BE2C (cell line): ENCODE measurements around the gene COQ9.

Source experiments
- DNase-seq: peaks from one replicate; pipeline ENCODE4 v3.0.0-alpha.2; 2020
- H3K27me3 ChIP-seq: fragments of 250-450 bp; sonication (Bioruptor Pico); 2 replicates; pipeline ENCODE4 v1.5.1; 2020; ENCODE audit warnings: mild to moderate bottlenecking
- H3K36me3 ChIP-seq: fragments of 250-450 bp; sonication (Bioruptor Pico); 2 replicates; pipeline ENCODE4 v1.5.1; 2020; ENCODE audit warnings: mild to moderate bottlenecking
- H3K4me1 ChIP-seq: fragments of 250-450 bp; sonication (Bioruptor Pico); 2 replicates; pipeline ENCODE4 v1.5.1; 2020
- H3K4me3 ChIP-seq: 2 replicates; pipeline ENCODE4 v1.5.1; 2011; ENCODE audit warnings: low read depth, low read length
- H3K9me3 ChIP-seq: fragments of 250-450 bp; sonication (Bioruptor Pico); 2 replicates; pipeline ENCODE4 v1.5.1; 2020
- TF ChIP-seq, protein P1 (sequence below): IDR thresholded peaks from 2 replicates; pipeline ENCODE4 v1.5.1; 2012; ENCODE audit warnings: mild to moderate bottlenecking, low read depth, low read length

COQ9 gene

DNA sequence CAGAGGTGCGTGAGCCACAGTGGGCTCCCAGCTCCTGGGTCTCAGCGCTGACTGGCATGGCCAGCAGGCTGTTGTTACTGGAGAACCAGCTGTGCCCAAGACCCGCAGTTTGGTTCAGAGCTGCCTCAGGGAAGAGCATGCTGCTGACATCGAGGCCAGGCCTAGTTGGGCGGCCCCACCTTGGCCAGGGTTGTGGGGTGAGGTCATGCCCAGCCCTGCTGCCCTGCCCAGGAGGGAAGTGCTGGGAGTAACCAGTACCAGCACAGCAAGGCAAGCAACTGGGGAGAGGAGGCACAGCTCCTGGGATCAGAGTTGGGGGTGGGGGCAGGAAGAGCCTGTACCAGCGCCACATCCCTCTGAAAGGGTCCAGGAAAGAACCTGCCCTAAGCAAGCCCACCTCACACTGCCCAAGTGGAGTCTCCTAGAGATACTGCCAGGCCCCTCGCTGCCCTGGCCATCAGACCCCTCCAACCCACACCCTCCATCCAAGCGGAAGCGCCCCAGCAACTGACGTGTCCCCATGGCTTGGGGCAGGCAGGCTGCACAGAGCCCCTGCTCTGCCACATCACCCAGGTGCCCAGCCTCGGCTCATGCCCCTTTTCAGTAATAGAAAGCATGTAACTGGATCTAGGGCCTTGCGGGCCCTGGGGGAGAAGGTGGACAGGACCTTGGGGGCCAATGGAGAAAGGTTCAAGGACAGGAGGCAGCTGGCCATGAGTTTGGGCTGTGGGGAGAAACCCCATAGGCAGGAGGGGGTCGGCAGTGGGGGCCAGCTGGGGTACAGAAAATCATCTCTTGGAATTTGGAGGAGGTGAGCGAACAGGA, 38.0 kb downstream of the COQ9 start:
- H3K4me1 ChIP-seq: peaks cover 12% of the 10 kb centered on the region; the same call in 1 of the 2 replicates

DNA sequence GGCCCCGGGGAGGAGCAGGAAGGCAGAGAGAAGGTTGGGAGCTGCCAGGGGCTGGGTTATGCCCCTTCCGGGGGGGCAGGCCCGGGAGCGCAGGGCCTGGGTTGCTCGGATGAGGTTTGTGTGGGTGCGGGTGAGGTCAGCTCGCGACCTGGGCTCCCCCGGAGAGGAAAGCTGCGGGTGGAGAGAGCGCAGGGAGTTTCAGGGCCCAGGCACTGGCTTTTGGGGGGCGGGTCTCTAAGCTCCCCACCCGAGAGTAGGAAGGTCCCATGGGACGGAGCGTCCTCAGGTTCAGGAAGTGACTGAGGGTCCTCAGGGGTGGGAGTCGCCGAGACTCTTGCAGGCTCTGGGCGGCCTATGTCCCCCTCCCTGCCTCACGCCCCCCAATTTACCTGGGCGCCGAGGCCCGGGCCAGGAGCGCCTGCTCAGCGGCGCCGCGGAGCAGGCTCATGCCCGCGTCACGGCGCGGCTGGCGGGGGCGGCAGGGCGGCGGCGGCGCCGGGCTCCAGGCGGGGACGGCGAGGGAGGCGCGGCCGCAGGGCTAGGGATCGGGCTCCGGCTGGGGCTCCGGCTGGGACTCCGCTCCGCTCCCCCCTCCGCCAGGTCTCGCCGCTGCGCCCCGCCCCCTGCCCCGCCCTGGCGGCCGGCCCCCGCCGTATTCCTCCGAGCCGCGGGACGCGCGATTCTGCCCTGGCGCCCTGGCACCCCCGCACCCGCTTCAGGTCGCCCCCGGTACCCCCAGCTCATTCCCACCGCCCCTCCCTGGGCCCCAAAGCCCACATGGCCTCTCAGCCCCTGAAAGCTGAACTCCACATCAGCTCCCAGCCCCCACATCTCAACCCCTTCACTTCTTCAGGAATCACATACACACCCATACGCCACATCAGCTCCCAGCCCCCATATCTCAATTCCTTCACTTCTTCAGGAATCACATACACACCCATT, 38.9 kb downstream of the COQ9 start, which contains the start of gene DOK4:
TSS of gene DOK4 (minus strand) at position 578 of the 942 bp plus-strand sequence. CDS start 6,986 bp downstream, outside the sequence.
- H3K27me3 ChIP-seq: no peaks in the 10 kb centered on the region
- TF ChIP-seq, protein P1, sequence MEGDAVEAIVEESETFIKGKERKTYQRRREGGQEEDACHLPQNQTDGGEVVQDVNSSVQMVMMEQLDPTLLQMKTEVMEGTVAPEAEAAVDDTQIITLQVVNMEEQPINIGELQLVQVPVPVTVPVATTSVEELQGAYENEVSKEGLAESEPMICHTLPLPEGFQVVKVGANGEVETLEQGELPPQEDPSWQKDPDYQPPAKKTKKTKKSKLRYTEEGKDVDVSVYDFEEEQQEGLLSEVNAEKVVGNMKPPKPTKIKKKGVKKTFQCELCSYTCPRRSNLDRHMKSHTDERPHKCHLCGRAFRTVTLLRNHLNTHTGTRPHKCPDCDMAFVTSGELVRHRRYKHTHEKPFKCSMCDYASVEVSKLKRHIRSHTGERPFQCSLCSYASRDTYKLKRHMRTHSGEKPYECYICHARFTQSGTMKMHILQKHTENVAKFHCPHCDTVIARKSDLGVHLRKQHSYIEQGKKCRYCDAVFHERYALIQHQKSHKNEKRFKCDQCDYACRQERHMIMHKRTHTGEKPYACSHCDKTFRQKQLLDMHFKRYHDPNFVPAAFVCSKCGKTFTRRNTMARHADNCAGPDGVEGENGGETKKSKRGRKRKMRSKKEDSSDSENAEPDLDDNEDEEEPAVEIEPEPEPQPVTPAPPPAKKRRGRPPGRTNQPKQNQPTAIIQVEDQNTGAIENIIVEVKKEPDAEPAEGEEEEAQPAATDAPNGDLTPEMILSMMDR: no peak
- H3K4me3 ChIP-seq: peak within 1 kb of the TSS; percentile 99
- peaks cover 44% of the 10 kb centered on the region for H3K36me3 ChIP-seq
- no peaks in the 10 kb centered on the region for H3K9me3 ChIP-seq
- H3K4me1 ChIP-seq: peaks cover 11% of the 10 kb centered on the region; the same call in 1 of the 2 replicates
- DNase-seq: peak; percentile 92

More for the DNA sequence above, 38.0 kb downstream of the COQ9 start:
- peak; percentile 49 for DNase-seq
- Histone ChIP-seq H3K9me3 (no peaks in the 10 kb centered on the region), H3K4me3 (peak overlapping the region; percentile 99), H3K27me3 (no peaks in the 10 kb centered on the region), H3K36me3 (peaks cover 53% of the 10 kb centered on the region)
- TF ChIP-seq, protein P1: no peak

DNA sequence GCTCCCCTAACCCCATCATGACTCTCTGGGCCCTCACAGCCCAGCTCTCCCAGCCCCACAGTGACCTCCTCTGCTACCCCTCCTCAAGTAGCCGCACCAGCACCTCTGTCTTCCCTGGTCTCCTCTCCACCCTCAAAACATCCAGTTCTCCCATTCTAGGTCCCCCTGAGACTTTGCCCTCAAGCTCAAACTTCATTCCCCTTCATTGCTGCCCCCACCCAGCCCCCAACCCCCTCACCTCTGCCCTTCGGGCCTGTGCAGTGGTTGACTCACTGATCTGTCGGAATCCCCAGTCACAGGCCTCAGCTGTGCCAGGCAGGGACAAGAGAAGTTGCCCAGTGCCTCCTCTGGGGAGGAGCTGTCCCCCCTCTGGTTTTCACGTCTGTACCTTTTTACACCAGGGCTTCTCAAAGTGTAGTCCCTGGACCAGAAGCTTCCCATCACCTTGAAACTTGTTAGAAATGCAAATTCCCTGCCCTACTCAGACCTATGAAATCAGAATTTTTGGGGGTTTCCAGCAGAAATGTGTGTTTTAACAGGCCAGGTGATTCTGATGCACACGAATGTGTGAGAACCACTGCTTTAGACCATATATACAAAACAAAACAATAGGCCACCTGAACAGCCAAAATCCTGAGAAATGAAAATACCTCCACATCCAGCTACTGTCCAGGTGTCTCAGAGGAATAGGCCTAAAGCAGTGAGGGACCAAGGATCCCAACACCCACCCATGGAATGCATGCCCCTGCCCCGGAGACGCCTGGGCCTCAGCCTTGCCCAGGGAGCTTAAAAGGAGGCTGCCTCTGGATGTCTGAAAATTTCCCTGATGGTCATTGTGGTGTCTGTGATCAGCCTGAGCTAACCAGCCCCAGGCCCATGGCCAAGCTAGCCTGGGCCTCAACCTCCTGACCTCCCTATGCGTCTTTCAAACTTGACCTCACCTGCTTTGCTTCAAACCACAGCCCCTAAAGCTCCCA, 39.9 kb downstream of the COQ9 start:
- H3K4me3 ChIP-seq: peak overlapping the region; percentile 41
- no peaks in the 10 kb centered on the region for H3K9me3 ChIP-seq
- no peaks in the 10 kb centered on the region for H3K27me3 ChIP-seq
- peaks cover 6% of the 10 kb centered on the region; the same call in 1 of the 2 replicates for H3K4me1 ChIP-seq
- DNase-seq: no peak
- peaks cover 35% of the 10 kb centered on the region for H3K36me3 ChIP-seq
- TF ChIP-seq, protein P1: no peak

DNA sequence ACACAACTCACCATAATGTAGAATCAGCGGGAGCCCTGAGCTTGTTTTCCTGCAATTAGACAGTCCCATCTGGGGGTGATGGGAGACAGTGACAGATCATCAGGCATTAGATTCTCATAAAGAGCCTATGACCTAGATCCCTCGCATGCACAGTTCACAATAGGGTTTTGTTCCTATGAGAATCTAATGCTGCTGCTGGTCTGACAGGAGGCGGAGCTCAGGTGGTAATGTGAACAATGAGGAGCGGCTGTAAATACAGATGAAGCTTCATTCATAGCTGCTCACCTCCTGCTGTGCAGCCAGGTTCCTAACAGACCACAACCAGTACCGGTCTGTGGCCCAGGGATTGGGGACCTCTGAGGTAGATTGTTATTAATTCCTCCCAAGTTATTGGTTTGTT, 42.0 kb downstream of the COQ9 start:
- DNase-seq: peak; percentile 2
- H3K4me3 ChIP-seq: no peak overlapping the region
- no peaks in the 10 kb centered on the region for H3K9me3 ChIP-seq
- peaks cover 18% of the 10 kb centered on the region for H3K36me3 ChIP-seq
- TF ChIP-seq, protein P1: no peak
- H3K27me3 ChIP-seq: no peaks in the 10 kb centered on the region
- H3K4me1 ChIP-seq: peaks cover 6% of the 10 kb centered on the region; the same call in 1 of the 2 replicates

DNA sequence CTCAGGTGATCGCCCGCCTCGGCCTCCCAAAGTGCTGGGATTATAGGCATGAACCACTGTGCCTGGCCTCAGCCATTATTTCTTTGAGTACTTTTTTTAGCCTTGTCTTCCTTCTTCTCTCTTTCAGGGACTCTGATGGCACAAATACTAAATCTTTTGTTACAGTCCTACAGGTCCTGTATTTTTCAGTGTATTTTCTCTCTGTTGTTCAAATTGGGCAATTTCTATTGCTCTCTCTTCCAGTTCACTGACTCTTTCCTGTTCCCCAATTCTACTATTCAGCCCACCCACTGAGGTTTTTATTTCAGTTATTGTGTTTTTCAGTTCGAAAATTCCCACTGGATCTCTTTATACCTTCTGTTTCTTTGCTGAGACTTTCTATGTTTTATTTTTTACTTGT, 46.5 kb downstream of the COQ9 start:
- H3K9me3 ChIP-seq: no peaks in the 10 kb centered on the region
- H3K4me1 ChIP-seq: no peaks in the 10 kb centered on the region; the same call in 1 of the 2 replicates
- TF ChIP-seq, protein P1: no peak
- no peak for DNase-seq
- no peaks in the 10 kb centered on the region for H3K27me3 ChIP-seq
- H3K4me3 ChIP-seq: no peak overlapping the region
- H3K36me3 ChIP-seq: no peaks in the 10 kb centered on the region
